ENCODE results near the gene MSH2.
"Not testable (repeated sequence)": the region's sequence is repeated elsewhere in the genome, so short reads cannot be mapped to it uniquely, and the experiment has no call there.

MSH2 gene

GRCh38 chr2:47485751-47486300 is 82.9 kb downstream of the MSH2 start:
- DNase-seq = no peak

DNA sequence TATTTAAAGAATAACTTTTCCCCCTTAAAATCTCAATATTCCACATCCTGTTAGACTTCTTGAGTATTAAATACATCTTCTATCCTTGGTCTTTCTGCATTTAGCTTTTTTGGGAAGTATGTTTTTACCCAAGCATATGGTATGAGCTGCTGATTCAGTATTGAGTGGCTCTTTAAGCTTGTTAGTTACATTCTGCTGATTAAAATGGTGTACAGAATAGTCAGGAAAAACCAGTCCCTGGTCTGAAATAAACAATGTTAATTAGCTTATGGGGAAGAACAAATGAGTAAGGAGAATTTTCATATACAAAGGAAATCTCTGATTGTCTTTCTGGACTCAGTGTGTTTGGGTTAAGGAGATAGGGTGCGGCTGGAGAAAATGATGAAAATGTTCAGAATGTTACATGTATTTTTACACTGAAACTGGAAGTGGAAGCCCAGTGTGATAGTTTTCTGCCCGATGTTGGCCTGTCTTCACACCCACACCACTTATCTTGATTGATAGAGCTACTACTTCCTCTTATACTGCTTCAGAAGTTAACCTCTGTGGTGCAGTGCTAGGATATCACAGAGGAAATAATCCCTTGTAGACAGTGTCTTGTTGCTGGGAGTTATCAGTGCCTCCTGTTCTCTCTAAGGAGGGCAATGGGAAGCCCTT is 84.0 kb downstream of the MSH2 start:
- no peak for DNase-seq

GRCh38 chr2:47487498-47487875 is 84.5 kb downstream of the MSH2 start:
- no peak for DNase-seq

DNA sequence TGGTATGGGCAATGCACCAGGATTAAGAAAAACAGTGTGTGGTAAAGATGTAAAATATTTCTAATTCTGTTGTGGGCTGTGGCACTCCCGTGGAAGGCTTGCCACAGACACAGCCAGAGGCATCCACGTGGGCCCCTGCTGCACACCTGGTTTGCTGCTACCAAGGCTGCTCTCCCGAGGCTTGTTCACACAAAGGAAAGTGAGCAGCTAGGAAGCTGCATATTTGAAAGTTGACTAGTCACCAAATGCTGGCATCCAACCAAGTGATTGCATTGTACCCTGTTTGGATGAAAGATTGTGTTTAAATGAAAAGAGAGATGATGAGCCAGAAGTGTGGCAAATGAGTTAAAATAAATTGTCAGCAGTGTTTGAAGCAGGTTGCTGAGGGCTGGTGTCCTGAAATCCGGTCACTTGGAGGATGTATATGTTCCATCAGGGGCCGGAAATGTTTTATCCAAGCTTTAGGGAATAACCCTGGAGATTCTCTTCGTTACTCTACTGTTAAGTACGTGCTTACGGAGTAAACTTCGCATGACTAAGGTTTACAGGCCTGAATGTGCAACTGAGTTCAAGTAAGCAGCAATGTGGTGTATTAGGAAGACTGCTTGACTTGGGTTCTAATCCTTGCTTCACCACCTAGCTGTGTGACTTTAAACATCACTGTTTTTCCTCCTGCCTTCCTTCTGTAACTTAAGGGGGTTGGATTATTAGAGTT is 86.1 kb downstream of the MSH2 start:
- DNase-seq = no peak

GRCh38 chr2:47490406-47490805 is 87.5 kb downstream of the MSH2 start:
- no peak for DNase-seq

DNA sequence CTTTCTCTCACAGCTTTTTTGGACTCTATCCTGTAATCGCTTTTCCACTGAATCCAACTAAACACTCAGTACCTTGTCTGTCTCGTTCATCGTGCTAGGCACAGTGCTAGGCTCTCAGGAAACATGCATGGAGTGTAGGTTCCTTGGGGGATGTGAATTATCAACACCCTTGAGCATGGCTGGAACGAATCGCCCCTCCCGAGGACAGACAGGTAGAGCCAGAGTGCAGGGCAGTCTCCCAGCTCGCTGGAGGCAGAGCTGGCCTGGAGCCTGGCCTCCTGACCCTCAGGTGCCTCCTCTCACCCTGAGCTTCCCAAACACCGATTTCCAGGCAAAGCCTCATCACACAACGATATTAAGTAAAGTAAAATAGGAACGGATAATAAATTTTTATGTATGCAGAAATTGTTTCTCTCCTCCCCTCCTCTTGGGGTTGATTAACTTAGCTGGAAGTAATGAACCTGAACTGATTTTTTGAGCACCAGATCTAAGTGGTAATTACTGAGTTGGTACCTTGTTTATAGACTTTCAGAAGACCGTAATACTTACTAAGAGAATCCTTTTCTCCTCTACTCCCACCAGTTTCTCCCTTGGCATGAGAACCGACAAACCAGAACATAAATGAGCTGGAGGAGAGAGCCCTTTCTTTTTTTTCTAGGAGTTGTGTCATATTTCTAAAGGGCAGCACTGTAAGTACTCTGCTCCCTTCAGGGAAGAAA is 90.5 kb downstream of the MSH2 start:
- no peak for DNase-seq

DNA sequence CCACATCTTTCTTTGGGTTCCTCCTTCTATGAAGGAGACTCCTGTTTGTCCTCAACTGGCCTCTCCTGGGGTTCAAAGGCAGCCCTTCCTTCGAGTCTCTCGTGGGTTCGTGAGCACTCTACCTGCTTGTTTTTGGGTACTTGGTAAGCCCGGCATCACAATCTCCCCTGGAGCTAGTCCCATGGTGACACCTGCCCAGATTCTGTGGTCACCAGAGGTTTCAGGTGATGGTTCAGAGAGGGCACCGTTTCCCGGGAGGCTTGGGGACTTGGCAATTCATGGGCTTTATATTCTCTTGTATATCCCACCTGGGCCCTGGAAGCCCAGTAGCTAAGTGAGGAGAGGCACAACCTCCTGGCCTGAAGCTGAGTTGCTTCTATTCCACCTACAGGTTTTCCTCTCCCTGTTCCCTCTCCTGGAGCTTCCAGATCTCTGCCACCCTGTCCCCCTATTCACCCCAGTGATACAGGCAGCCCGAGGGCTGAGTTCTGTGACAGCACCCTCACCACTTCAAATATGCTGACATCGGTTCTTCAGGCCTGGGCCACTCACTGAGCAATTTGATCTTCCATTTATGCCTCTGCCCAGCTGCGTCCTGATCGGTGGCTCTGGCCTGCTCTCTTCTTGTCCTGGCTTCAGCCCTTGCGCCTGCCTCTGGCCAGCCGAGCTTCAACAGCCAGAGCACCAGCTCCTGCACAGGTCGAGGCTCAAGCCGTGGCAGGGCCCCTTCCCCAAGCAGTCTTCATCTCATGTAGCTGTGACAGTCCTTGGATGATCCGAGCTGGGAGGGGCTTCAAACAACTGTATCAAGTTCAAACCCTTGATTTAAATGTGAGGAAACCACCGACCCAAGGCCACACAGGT is 91.5 kb downstream of the MSH2 start:
- no peak for DNase-seq

DNA sequence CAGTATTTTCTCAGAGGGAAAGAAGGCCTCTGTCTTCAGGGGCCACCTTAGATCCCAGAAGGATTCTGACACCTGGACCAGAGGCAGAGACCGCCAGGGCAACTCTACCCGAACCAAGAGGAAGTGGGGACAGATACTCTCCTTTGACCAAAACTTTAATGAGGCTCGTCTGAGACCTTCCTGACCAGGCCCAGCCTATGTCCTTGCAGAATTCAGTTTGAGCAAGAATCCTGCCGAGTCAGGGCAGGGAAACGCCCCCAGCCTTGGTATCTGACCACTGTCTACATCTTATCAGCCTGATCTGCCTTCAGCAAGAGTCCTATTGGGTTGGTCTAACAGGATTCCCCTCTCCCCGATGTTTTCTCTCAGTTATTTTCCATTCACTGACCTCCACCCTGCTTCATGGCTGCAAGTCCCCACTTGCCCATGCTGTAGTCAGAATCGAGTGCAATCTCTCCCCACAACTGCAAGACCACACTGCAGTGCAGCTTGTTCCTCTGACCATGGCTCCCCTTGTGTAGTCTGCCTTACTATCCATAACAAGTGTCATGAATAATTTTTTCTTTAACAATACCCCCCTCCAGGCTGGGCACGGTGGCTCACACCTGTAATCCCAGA is 95.0 kb downstream of the MSH2 start:
- DNase-seq = no peak

DNA sequence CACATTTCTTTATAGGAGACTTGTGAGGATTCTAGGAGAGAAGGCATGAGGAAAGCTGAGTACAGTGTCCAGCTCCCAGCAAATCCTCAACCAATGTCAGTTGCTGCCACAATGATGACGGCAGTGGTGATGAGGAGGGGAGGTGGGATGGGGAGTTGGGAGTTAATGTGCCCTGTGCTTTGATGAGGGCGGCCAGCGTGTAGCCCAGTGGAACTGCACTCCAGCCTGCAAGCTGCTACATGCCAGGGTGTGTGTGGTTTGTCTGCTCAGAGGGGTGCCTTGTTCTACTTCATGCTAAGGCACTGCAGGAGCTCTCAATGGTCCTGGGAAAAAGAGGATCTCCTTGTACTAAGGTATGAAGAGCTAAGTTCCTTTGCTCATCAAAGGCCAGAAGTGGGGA is 96.1 kb downstream of the MSH2 start:
- DNase-seq = no peak

GRCh38 chr2:47499621-47500309 is 96.8 kb downstream of the MSH2 start:
- no peak for DNase-seq

GRCh38 chr2:47501374-47502200 is 98.6 kb downstream of the MSH2 start:
- no peak for DNase-seq

DNA sequence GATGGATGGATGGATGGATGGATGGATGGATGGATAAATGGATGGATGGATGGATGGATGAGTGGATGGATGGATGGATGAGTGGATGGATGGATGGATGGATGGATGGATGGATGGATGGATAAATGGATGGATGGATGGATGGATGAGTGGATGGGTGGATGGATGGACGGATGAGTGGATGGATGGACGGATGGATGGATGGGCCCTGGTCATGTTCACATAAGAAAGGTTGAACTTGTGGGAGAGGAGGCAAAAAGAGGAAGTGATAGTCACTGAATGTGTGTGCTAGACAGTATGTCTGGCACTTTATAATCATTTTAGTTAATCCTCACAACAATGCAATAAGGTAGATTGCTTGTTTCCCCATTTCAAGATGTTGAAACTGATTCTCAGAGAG is 99.5 kb downstream of the MSH2 start:
- DNase-seq = not testable (repeated sequence)

GRCh38 chr2:47503481-47504070 is 100.6 kb downstream of the MSH2 start:
- DNase-seq = no peak

GRCh38 chr2:47504174-47504810 is 101.3 kb downstream of the MSH2 start:
- DNase-seq = no peak

DNA sequence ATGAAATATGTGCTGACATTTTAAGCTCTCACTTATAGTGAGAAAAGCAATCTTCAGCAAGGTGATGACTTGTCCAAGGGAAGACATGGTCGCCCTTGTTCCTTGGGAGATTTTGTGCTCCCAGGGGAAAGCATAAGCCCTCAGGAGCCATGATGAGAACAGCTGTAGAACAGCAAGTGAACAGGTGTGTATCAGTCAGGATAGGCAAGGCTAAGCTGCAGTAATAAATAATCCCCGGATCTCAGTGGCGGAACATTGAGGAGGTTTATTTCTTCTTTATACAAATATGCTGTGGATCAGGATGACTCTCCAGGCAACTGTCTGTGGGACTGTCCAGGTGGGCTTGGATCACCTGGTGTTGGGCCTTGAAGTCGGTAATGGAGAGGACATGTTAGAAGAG is 103.1 kb downstream of the MSH2 start:
- DNase-seq = no peak

- DNase-seq = no peak
These were observed 103.5 kb downstream of the MSH2 start for GRCh38 chr2:47506436-47506835.

DNA sequence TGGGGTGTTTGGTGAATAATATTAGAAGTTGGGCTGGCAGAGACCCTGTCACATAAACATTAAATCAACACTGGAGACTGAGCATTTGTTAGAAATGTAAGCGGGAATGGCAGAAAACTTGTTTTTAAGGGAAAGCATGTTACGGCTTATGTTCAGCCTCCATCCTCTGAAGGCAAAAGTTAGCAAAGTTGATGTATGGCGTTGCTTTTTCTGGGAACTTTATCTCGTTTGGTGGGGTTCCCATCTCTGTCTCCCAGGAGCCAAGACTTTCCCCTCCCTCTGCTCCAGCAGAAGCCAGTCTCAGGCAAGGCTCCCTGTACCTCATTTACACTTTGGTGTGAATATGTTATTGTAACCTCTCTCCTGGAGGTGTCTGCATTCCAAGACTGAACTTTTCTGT is 105.1 kb downstream of the MSH2 start:
- DNase-seq = no peak

- DNase-seq = no peak
These were observed 105.7 kb downstream of the MSH2 start for GRCh38 chr2:47508641-47509040.

GRCh38 chr2:47509250-47509649 is 106.3 kb downstream of the MSH2 start:
- DNase-seq = no peak

DNA sequence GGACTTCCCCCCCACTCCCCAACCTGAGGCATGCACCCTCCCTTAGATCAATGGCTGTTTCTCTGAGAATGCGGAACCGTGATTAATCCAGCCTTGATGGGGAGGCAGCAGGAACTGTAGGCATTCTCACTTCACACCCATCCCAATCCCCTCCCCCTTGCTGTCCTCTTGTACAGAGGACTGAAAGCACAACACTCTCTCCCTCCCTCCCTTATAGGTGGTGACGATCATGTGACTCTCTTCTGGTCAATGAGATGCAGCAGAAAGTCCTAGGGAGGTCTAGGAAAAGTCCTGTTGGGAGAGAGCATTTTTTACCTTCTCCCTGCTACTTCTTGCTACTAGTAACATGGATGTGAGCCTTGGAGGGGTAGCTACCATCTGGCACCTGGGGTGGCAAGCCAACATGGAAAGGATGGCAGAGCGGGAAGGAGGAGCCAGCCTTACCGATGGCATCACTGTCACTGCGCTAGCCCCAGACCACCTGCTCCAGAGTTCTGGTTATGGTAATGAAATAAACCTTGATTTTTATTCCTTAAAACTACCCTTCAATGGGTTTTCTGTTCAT is 106.9 kb downstream of the MSH2 start:
- DNase-seq = no peak
